Hepatocyte (in vitro differentiated cells): ENCODE measurements around the gene DCXR. TPM values are rescaled to one million over a fixed set of nuclear protein-coding genes. Genes with fewer than 3 reads are reported as not detected.

Experiments used
- DNase-seq: peaks from one replicate; pipeline ENCODE4 v3.0.0-alpha.2; 2016; ENCODE audit warnings: low spot score
- H2AFZ ChIP-seq: fragments of 200-600 bp; sonication (generic); 2 replicates; pipeline ENCODE4 v1.6.0; 2016; ENCODE audit warnings: antibody characterized with exemption, mild to moderate bottlenecking
- H3K27ac ChIP-seq: fragments of 200-600 bp; sonication (generic); 2 replicates; pipeline ENCODE4 v1.5.1; 2016; ENCODE audit warnings: mild to moderate bottlenecking
- H3K27me3 ChIP-seq: fragments of 200-600 bp; sonication (generic); 2 replicates; pipeline ENCODE4 v1.6.1; 2016
- H3K36me3 ChIP-seq: fragments of 200-600 bp; sonication (generic); replicated peaks from 2 replicates; pipeline ENCODE4 v1.5.1; 2016; ENCODE audit warnings: low read depth; ENCODE audit not compliant: insufficient read depth
- H3K4me1 ChIP-seq: fragments of 200-600 bp; sonication (generic); 2 replicates; pipeline ENCODE4 v1.5.1; 2016; ENCODE audit warnings: mild to moderate bottlenecking, moderate library complexity; ENCODE audit not compliant: insufficient read depth
- H3K4me2 ChIP-seq: fragments of 200-600 bp; sonication (generic); 2 replicates; pipeline ENCODE4 v1.6.0; 2016
- H3K4me3 ChIP-seq: fragments of 200-600 bp; sonication (generic); 2 replicates; pipeline ENCODE4 v1.5.1; 2016; ENCODE audit warnings: mild to moderate bottlenecking
- H3K79me2 ChIP-seq: fragments of 200-600 bp; sonication (generic); 2 replicates; pipeline ENCODE4 v1.6.0; 2017; ENCODE audit warnings: mild to moderate bottlenecking
- H3K9me2 ChIP-seq: fragments of 200-600 bp; sonication (generic); replicated peaks from 2 replicates; pipeline ENCODE4 v1.6.0; 2017; ENCODE audit warnings: mild to moderate bottlenecking; ENCODE audit not compliant: insufficient read depth
- H3K9me3 ChIP-seq: fragments of 200-600 bp; sonication (generic); 2 replicates; pipeline ENCODE4 v1.5.1; 2016; ENCODE audit warnings: low read depth, mild to moderate bottlenecking
- H4K20me1 ChIP-seq: fragments of 200-600 bp; sonication (generic); 2 replicates; pipeline ENCODE4 v1.6.0; 2016; ENCODE audit warnings: mild to moderate bottlenecking; ENCODE audit not compliant: insufficient read depth, poor library complexity, severe bottlenecking
- CTCF ChIP-seq: fragments of 200-600 bp; sonication (generic); IDR thresholded peaks from 2 replicates; pipeline ENCODE4 v1.5.1; 2016; ENCODE audit warnings: antibody characterized with exemption, mild to moderate bottlenecking; ENCODE audit not compliant: poor library complexity
- EZH2 ChIP-seq: fragments of 200-600 bp; sonication (generic); IDR thresholded peaks from 2 replicates; pipeline ENCODE4 v1.6.1; 2016; ENCODE audit warnings: antibody characterized with exemption, mild to moderate bottlenecking, borderline replicate concordance
- EZH2phosphoT487 ChIP-seq: fragments of 200-600 bp; sonication (generic); IDR thresholded peaks from one replicate; pipeline ENCODE4 v1.6.1; 2018; ENCODE audit warnings: antibody characterized with exemption, mild to moderate bottlenecking, low read depth, moderate library complexity; ENCODE audit not compliant: unreplicated experiment, severe bottlenecking
- WGBS: methylation state at CpG from one replicate; pipeline ENCODE4 v1.1.6; 2016; ENCODE audit warnings: low lambda C conversion rate; ENCODE audit errors: missing lambda C conversion rate; 5-methylcytosine and 5-hydroxymethylcytosine counted together
- polyA plus RNA-seq: library from polyadenylated mRNA; unstranded; fragments of >200 nt; fragmentation: Nextera tagmentation; extraction: Ambion mirVana; gene quantifications from 2 replicates; pipeline ENCODE4 v1.2.1, GENCODE V29; 2016
- total RNA-seq: library from RNA; depleted of rRNA; stranded (reverse); fragments of >200 nt; gene quantifications from 2 replicates; pipeline ENCODE4 v1.2.3, GENCODE V29; 2014

The DCXR gene
- total and polyA plus RNA-seq, 2 experiments from 2014 or later = 118 to 207 TPM

DNA sequence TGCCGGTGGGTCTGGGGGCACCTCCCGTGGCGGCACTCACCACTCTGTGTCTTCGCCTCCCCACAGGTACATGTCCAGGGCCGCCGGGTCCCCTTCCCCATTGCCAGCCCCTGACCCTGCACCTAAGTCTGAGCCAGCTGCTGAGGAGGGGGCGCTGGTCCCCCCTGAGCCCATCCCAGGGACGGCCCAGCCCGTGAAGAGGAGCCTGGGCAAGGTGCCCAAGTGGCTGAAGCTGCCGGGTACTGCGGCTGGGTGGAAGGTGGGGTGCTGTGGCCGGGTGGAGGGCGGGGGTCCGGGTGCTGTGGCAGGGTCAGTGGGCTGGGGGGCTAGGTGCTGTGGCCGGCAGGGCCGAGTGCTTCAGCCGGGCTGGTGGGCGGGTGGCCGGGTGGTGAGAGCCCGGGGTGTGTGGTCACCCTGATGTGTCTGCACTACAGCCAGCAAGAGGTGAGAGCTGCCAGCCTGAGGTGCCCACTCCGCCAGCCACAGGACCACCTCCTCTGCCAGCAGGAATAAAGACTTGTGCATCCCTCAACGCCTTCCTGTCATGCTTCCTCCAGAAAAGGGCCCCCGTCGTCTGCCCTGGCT is 20.5 kb downstream of the DCXR start:
- WGBS = 94% methylated on average over 16 of the region's 24 CpGs
- DNase-seq = no peak
- Histone ChIP-seq H3K79me2 (peaks cover 6% of the 10 kb centered on the region), H3K4me2 (no peak overlapping the region), H3K4me1 (peaks cover 17% of the 10 kb centered on the region), H4K20me1 (no peaks in the 10 kb centered on the region), H3K9me3 (no peaks in the 10 kb centered on the region), H2AFZ (no peak overlapping the region), H3K36me3 (no peaks in the 10 kb centered on the region), H3K27me3 (no peaks in the 10 kb centered on the region), H3K9me2 (no peaks in the 10 kb centered on the region), H3K4me3 (no peak overlapping the region), H3K27ac (no peak overlapping the region)
- TF ChIP-seq EZH2 (no peak), CTCF (no peak), EZH2phosphoT487 (no peak)

GRCh38 chr17:82016061-82016874 is 21.2 kb downstream of the DCXR start:
- Histone ChIP-seq H4K20me1 (no peaks in the 10 kb centered on the region), H3K4me3 (no peak overlapping the region), H3K4me2 (no peak overlapping the region), H3K27me3 (no peaks in the 10 kb centered on the region), H3K27ac (no peak overlapping the region), H3K79me2 (peaks cover under 1% of the 10 kb centered on the region), H3K9me3 (no peaks in the 10 kb centered on the region), H2AFZ (no peak overlapping the region), H3K4me1 (peaks cover 10% of the 10 kb centered on the region), H3K36me3 (no peaks in the 10 kb centered on the region), H3K9me2 (no peaks in the 10 kb centered on the region)
- DNase-seq = no peak
- WGBS = 87% methylated on average over 19 of the region's 28 CpGs
- no peak for TF ChIP-seq CTCF
- TF ChIP-seq EZH2 = no peak
- TF ChIP-seq EZH2phosphoT487 = no peak

DNA sequence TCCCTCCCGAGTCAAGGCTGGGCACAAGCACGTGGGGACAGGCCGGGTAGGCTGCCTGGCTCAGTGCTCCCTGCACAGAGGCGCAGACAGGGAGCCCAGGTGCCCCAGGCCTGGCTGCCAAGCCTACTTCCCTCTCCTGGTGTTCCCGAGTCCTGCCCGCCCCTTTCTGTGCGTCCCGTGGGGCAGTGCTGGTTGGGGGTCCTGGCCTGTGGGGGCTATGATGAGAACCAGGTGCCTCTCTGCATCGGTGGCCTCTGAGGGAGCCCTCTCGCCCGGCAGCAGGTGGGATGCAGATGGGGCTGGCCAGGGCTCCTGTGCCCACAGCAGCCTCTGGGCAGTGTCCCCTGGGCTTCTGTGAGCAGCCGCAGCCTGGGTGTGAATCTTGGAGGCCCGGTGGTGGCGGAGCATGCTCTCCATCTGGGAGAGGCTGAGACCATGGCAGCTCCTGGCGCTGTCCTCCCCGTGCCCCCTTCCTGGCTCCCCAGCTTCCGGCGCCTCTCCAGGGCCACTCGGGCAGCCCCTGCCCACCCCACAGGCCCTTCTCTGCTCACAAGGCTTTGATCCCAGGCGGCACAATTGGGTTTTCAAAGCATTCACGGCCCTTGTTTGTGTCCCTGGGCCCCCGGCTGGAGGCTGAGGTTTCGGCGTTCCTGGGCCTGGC is 22.1 kb downstream of the DCXR start:
- Histone ChIP-seq H3K4me2 (no peak overlapping the region), H3K36me3 (no peaks in the 10 kb centered on the region), H3K9me2 (no peaks in the 10 kb centered on the region), H3K27me3 (no peaks in the 10 kb centered on the region), H2AFZ (no peak overlapping the region), H3K4me1 (peaks cover 10% of the 10 kb centered on the region), H3K27ac (no peak overlapping the region), H4K20me1 (no peaks in the 10 kb centered on the region), H3K79me2 (no peaks in the 10 kb centered on the region), H3K9me3 (no peaks in the 10 kb centered on the region), H3K4me3 (no peak overlapping the region)
- no peak for TF ChIP-seq EZH2phosphoT487
- TF ChIP-seq EZH2 = no peak
- no peak for TF ChIP-seq CTCF
- WGBS = 84% methylated on average over 23 of the region's 24 CpGs
- no peak for DNase-seq
